ENCODE results near the gene SLC43A2. TPM values are rescaled to one million over a fixed set of nuclear protein-coding genes. Genes with fewer than 3 reads are reported as not detected.
A peak's percentile ranks its signal among the peaks of the same experiment; 100 is the strongest.

SLC43A2 gene
- total RNA-seq, 2 donors from 2014 or later: 21.1 to 21.9 TPM

GRCh38 chr17:1643293-1643998, 14.8 kb upstream of the SLC43A2 start:
- no peak for ATAC-seq (ENCODE audit: insufficient number of reproducible peaks, low FRiP score, low read depth)
- no peaks in the 10 kb centered on the region for H3K27me3 ChIP-seq (replicated peaks; ENCODE audit: insufficient read depth)
- no peak for DNase-seq (ENCODE audit: low spot score)
- H3K4me3 ChIP-seq: peak overlapping the region; percentile 73
- peaks cover 6 to 20% of the 10 kb centered on the region in 2 donors for H3K4me1 ChIP-seq (ENCODE audit: control insufficient read depth in 1 of 2, low read depth in 2 of 2)
- no peaks in the 10 kb centered on the region for H3K36me3 ChIP-seq
- no peak overlapping the region for H3K27ac ChIP-seq
- no peak for TF ChIP-seq CTCF (IDR thresholded peaks at IDR 0.05)
- H3K9me3 ChIP-seq: no peaks in the 10 kb centered on the region

GRCh38 chr17:1641065-1641403, 12.4 kb upstream of the SLC43A2 start:
- no peak overlapping the region for H3K4me3 ChIP-seq
- no peak overlapping the region for H3K27ac ChIP-seq
- TF ChIP-seq CTCF (IDR thresholded peaks at IDR 0.05): no peak
- H3K4me1 ChIP-seq (ENCODE audit: control insufficient read depth in 1 of 2, low read depth in 2 of 2): peaks cover 0 to 10% of the 10 kb centered on the region in 2 donors
- ATAC-seq (ENCODE audit: insufficient number of reproducible peaks, low FRiP score, low read depth) (no peak), DNase-seq (ENCODE audit: low spot score) (no peak)
- no peaks in the 10 kb centered on the region for H3K27me3 ChIP-seq (replicated peaks; ENCODE audit: insufficient read depth)
- no peaks in the 10 kb centered on the region for H3K36me3 ChIP-seq
- H3K9me3 ChIP-seq: no peaks in the 10 kb centered on the region

GRCh38 chr17:1640329-1641064, 11.9 kb upstream of the SLC43A2 start:
- H3K27me3 ChIP-seq (replicated peaks; ENCODE audit: insufficient read depth): no peaks in the 10 kb centered on the region
- H3K27ac ChIP-seq: no peak overlapping the region
- H3K9me3 ChIP-seq: no peaks in the 10 kb centered on the region
- peaks cover 0 to 10% of the 10 kb centered on the region in 2 donors for H3K4me1 ChIP-seq (ENCODE audit: control insufficient read depth in 1 of 2, low read depth in 2 of 2)
- no peak for ATAC-seq (ENCODE audit: insufficient number of reproducible peaks, low FRiP score, low read depth)
- TF ChIP-seq CTCF (IDR thresholded peaks at IDR 0.05): no peak
- no peak overlapping the region for H3K4me3 ChIP-seq
- no peak for DNase-seq (ENCODE audit: low spot score)
- H3K36me3 ChIP-seq: no peaks in the 10 kb centered on the region

- Histone ChIP-seq H3K9me3 (no peaks in the 10 kb centered on the region), H3K4me3 (no peak overlapping the region), H3K4me1 (ENCODE audit: control insufficient read depth in 1 of 2, low read depth in 2 of 2) (peaks cover 0 to 10% of the 10 kb centered on the region in 2 donors), H3K27ac (no peak overlapping the region), H3K36me3 (no peaks in the 10 kb centered on the region), H3K27me3 (replicated peaks; ENCODE audit: insufficient read depth) (no peaks in the 10 kb centered on the region)
- DNase-seq (ENCODE audit: low spot score) (no peak), ATAC-seq (ENCODE audit: insufficient number of reproducible peaks, low FRiP score, low read depth) (no peak)
- no peak for TF ChIP-seq CTCF (IDR thresholded peaks at IDR 0.05)
Measured at GRCh38 chr17:1639549-1640180, 11.0 kb upstream of the SLC43A2 start.

GRCh38 chr17:1638624-1639300, 10.1 kb upstream of the SLC43A2 start:
- Histone ChIP-seq H3K27me3 (replicated peaks; ENCODE audit: insufficient read depth) (no peaks in the 10 kb centered on the region), H3K36me3 (no peaks in the 10 kb centered on the region), H3K9me3 (no peaks in the 10 kb centered on the region), H3K4me3 (no peak overlapping the region), H3K4me1 (ENCODE audit: control insufficient read depth in 1 of 2, low read depth in 2 of 2) (peaks cover 0 to 5% of the 10 kb centered on the region in 2 donors), H3K27ac (no peak overlapping the region)
- no peak for DNase-seq (ENCODE audit: low spot score)
- TF ChIP-seq CTCF (IDR thresholded peaks at IDR 0.05): no peak
- no peak for ATAC-seq (ENCODE audit: insufficient number of reproducible peaks, low FRiP score, low read depth)
